ENCODE data around the gene MYO7A. TPM values are rescaled to one million over a fixed set of nuclear protein-coding genes. Genes with fewer than 3 reads are reported as not detected.

MYO7A gene
- total and polyA plus RNA-seq, 2 donors (not counting 3 experiments of a cell fraction or from before 2014, with no cell fraction given): 1.3 to 3.6 TPM

DNA sequence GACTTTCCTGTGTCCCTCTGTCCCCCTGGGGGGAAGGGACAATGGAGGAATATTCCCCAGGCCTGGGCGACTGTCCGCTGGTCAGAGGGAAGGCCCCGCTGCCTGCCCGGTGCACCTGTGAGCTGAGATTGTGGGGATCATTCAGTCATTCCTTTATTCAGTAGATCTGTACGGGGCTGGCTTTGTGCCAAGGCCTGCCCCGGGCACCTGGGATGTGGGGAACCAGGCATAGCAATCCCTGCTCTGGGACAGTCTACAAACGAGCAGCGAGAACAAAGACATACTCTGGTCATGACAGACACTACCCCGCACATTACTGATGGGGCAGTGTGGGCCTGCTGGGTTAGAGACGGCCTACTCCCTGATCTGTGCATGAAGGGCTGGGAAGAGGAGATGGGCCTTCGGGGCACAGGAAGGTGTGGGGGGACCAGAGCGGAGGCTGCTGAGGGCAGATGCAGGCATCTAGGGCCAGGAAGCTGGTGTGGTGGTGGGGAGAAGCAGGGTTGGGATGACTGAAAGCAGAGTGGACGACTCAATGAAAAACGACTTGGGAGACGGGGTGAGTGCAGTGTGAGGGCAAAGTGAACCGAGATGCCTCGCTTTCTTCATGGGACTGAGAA, 1.8 kb upstream of the MYO7A start:
- TF ChIP-seq, protein P1, sequence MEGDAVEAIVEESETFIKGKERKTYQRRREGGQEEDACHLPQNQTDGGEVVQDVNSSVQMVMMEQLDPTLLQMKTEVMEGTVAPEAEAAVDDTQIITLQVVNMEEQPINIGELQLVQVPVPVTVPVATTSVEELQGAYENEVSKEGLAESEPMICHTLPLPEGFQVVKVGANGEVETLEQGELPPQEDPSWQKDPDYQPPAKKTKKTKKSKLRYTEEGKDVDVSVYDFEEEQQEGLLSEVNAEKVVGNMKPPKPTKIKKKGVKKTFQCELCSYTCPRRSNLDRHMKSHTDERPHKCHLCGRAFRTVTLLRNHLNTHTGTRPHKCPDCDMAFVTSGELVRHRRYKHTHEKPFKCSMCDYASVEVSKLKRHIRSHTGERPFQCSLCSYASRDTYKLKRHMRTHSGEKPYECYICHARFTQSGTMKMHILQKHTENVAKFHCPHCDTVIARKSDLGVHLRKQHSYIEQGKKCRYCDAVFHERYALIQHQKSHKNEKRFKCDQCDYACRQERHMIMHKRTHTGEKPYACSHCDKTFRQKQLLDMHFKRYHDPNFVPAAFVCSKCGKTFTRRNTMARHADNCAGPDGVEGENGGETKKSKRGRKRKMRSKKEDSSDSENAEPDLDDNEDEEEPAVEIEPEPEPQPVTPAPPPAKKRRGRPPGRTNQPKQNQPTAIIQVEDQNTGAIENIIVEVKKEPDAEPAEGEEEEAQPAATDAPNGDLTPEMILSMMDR (IDR thresholded peaks at IDR 0.05; ENCODE audit: extremely low read depth in 1 of 2, insufficient read depth in 1 of 2, low read depth in 1 of 2, low read length in 2 of 2): no peak
- TF ChIP-seq JUN (IDR thresholded peaks at IDR 0.05; ENCODE audit: borderline replicate concordance, insufficient read depth, insufficient read length, low read depth) (no peak), EZH2 (IDR thresholded peaks at IDR 0.05; ENCODE audit: borderline replicate concordance, low read depth, low read length, severe bottlenecking) (no peak), GATA2 (IDR thresholded peaks at IDR 0.05; ENCODE audit: insufficient read depth, insufficient read length, low read depth, low read length) (no peak), MYC (IDR thresholded peaks at IDR 0.05; ENCODE audit: low read depth, low read length) (no peak), FOS (IDR thresholded peaks at IDR 0.05; ENCODE audit: borderline replicate concordance, insufficient read depth, low read length) (no peak), POLR2AphosphoS5 (IDR thresholded peaks at IDR 0.05; ENCODE audit: insufficient read depth, low read depth, low read length) (no peak), POLR2A (IDR thresholded peaks at IDR 0.05; ENCODE audit: low read depth, low read length) (no peak)
- TF ChIP-seq, protein P2, sequence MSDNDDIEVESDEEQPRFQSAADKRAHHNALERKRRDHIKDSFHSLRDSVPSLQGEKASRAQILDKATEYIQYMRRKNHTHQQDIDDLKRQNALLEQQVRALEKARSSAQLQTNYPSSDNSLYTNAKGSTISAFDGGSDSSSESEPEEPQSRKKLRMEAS (IDR thresholded peaks at IDR 0.05; ENCODE audit: insufficient read depth, insufficient read length): no peak
- no TSS peak for BruUV-seq (replicated peaks)
- intact Hi-C loops (cut with micrococcal nuclease): no loop called here
- ChIA-PET CTCF (interaction anchor here (0.8 to 7.4 kb wide), 31 partner anchors 8 to 497 kb away, joined by 3 to 309 read pairs (median 11); no protein-coding TSS in a partner anchor), POLR2A (no interaction called here)
- Histone ChIP-seq H3K4me2 (ENCODE audit: insufficient read depth, low read length) (no peak overlapping the region), H3K4me3 (replicated peaks in 1 of 3; ENCODE audit: insufficient read depth in 1 of 3, low read depth in 1 of 3, low read length in 3 of 3) (no peak overlapping the region), H3K36me3 (ENCODE audit: control insufficient read depth in 2 of 2, extremely low read depth in 1 of 2, insufficient read depth in 2 of 2, low read length in 2 of 2) (peaks cover 0 to 3% of the 10 kb centered on the region in 2 experiments), H3K79me2 (ENCODE audit: control insufficient read depth, insufficient read depth, low read length) (no peaks in the 10 kb centered on the region), H3K27me3 (ENCODE audit: control insufficient read depth in 2 of 2, insufficient read depth in 2 of 2, low read length in 2 of 2) (no peaks in the 10 kb centered on the region), H2AFZ (ENCODE audit: low read depth, low read length) (no peak overlapping the region), H4K20me1 (replicated peaks; ENCODE audit: control insufficient read depth, extremely low read depth, insufficient read depth, low read length) (no peaks in the 10 kb centered on the region), H3K27ac (ENCODE audit: insufficient read depth, low read depth, low read length) (no peak overlapping the region), H3K9me3 (replicated peaks; ENCODE audit: control insufficient read depth, insufficient read depth, low read length) (no peaks in the 10 kb centered on the region), H3K9me1 (replicated peaks; ENCODE audit: control insufficient read depth, extremely low read depth, insufficient read depth, low read length) (no peaks in the 10 kb centered on the region), H3K9ac (replicated peaks; ENCODE audit: extremely low read depth, insufficient read depth, low read length) (no peak overlapping the region), H3K4me1 (ENCODE audit: control insufficient read depth, extremely low read depth, insufficient read depth, low read length) (peaks cover 10% of the 10 kb centered on the region)
- dilution Hi-C loops (cut with MboI; ENCODE audit: extremely low pct_ligation_motif_present, low sequenced_read_pairs): no loop called here
- DNase-seq (ENCODE audit: low read depth, low spot score): no peak
- FAIRE-seq: no peak

Measured in endothelial cell of umbilical vein (primary cell).